Mesenchymal stem cell (in vitro differentiated cells and primary cell): Measurements from ENCODE around the gene MSLN.

Source experiments
- DNase-seq: peaks from one replicate; pipeline ENCODE4 v3.0.0-alpha.2; 2013
- H2AFZ ChIP-seq: one replicate; pipeline ENCODE4 v1.6.1; 2013; ENCODE audit warnings: low read depth, mild to moderate bottlenecking, control low read depth, inconsistent platforms, low read length, moderate library complexity
- H2AK5ac ChIP-seq: 2 replicates; pipeline ENCODE4 v1.6.1; 2013; ENCODE audit warnings: low read length, moderate library complexity, mild to moderate bottlenecking, inconsistent platforms; ENCODE audit not compliant: severe bottlenecking
- H2BK120ac ChIP-seq: one replicate; pipeline ENCODE4 v1.6.1; 2013; ENCODE audit warnings: low read depth, mild to moderate bottlenecking, inconsistent platforms, low read length, moderate library complexity
- H2BK12ac ChIP-seq, 2 experiments: one replicate each; pipeline ENCODE4 v1.6.1; 2013; ENCODE audit warnings: inconsistent platforms in 2 of 2, low read length in 2 of 2, mild to moderate bottlenecking in 2 of 2, moderate library complexity in 2 of 2, control low read depth in 1 of 2
- H2BK15ac ChIP-seq: one replicate; pipeline ENCODE4 v1.6.1; 2013; ENCODE audit warnings: mild to moderate bottlenecking, low read depth, inconsistent platforms; ENCODE audit not compliant: poor library complexity, severe bottlenecking
- H2BK5ac ChIP-seq: 2 replicates; pipeline ENCODE4 v1.6.1; 2013; ENCODE audit warnings: low read depth, mild to moderate bottlenecking, low read length, control low read depth, inconsistent platforms; ENCODE audit not compliant: poor library complexity, severe bottlenecking
- H3K14ac ChIP-seq, 2 experiments: one replicate each; pipeline ENCODE4 v1.6.1; 2013; ENCODE audit warnings: inconsistent platforms in 2 of 2, low read length in 2 of 2, control low read depth in 1 of 2, mild to moderate bottlenecking in 1 of 2, moderate library complexity in 1 of 2
- H3K18ac ChIP-seq, 2 experiments: one replicate each; pipeline ENCODE4 v1.6.1; 2013; ENCODE audit warnings: inconsistent platforms in 2 of 2, low read length in 2 of 2, control low read depth in 1 of 2, low read depth in 1 of 2, mild to moderate bottlenecking in 1 of 2
- H3K23ac ChIP-seq, 2 experiments: one replicate each; pipeline ENCODE4 v1.6.1; 2013; ENCODE audit warnings: inconsistent platforms in 2 of 2, low read length in 2 of 2, mild to moderate bottlenecking in 2 of 2, moderate library complexity in 2 of 2, control low read depth in 1 of 2
- H3K27ac ChIP-seq: 2 replicates; pipeline ENCODE4 v1.5.1; 2013; ENCODE audit warnings: mild to moderate bottlenecking, moderate library complexity, low read length, control low read depth, inconsistent platforms; ENCODE audit not compliant: poor library complexity, severe bottlenecking
- H3K27me3 ChIP-seq, 2 experiments: 2 replicates each; pipeline versions ENCODE4 v1.6.1 to v1.7.0; 2013; ENCODE audit warnings: low read length in 2 of 2, mild to moderate bottlenecking in 2 of 2, moderate library complexity in 2 of 2, control low read depth in 1 of 2, inconsistent platforms in 1 of 2; ENCODE audit not compliant: control insufficient read depth in 1 of 2, insufficient read depth in 1 of 2
- H3K36me3 ChIP-seq, 2 experiments: 2 replicates each; pipeline versions ENCODE4 v1.6.1 to v1.7.0; 2013; ENCODE audit warnings: low read length in 2 of 2, control low read depth in 1 of 2, inconsistent platforms in 1 of 2, low read depth in 1 of 2, mild to moderate bottlenecking in 1 of 2; ENCODE audit not compliant: insufficient read depth in 2 of 2, control insufficient read depth in 1 of 2
- H3K4ac ChIP-seq, 2 experiments: one replicate each; pipeline ENCODE4 v1.6.1; 2013; ENCODE audit warnings: inconsistent platforms in 2 of 2, low read length in 2 of 2, mild to moderate bottlenecking in 2 of 2, moderate library complexity in 2 of 2, control low read depth in 1 of 2, low read depth in 1 of 2
- H3K4me1 ChIP-seq: 2 replicates; pipeline ENCODE4 v1.6.1; 2013; ENCODE audit warnings: low read depth, low read length, control low read depth; ENCODE audit not compliant: control insufficient read depth, insufficient read depth
- H3K4me2 ChIP-seq: 2 replicates; pipeline ENCODE4 v1.6.1; 2013; ENCODE audit warnings: low read length, mild to moderate bottlenecking, inconsistent platforms; ENCODE audit not compliant: poor library complexity, severe bottlenecking
- H3K4me3 ChIP-seq, 2 experiments: 2 replicates each; pipeline versions ENCODE4 v1.5.1 to v1.7.0; 2013; ENCODE audit warnings: low read length in 2 of 2, mild to moderate bottlenecking in 2 of 2, control low read depth in 1 of 2, low read depth in 1 of 2; ENCODE audit not compliant: insufficient read depth in 1 of 2
- H3K79me1 ChIP-seq: replicated peaks from 2 replicates; pipeline ENCODE4 v1.6.1; 2013; ENCODE audit warnings: mild to moderate bottlenecking, control low read depth, low read length, inconsistent platforms; ENCODE audit not compliant: poor library complexity, severe bottlenecking
- H3K9ac ChIP-seq: 2 replicates; pipeline ENCODE4 v1.7.0; 2013; ENCODE audit warnings: mild to moderate bottlenecking, low read length, moderate library complexity
- H3K9me3 ChIP-seq: 2 replicates; pipeline ENCODE4 v1.7.0; 2013; ENCODE audit warnings: mild to moderate bottlenecking, low read length; ENCODE audit not compliant: control insufficient read depth
- H4K8ac ChIP-seq: one replicate; pipeline ENCODE4 v1.6.1; 2013; ENCODE audit warnings: inconsistent platforms, mild to moderate bottlenecking, low read length, moderate library complexity
- H4K91ac ChIP-seq: one replicate; pipeline ENCODE4 v1.6.1; 2013; ENCODE audit warnings: mild to moderate bottlenecking, low read length, inconsistent platforms
- WGBS: methylation state at CpG from one replicate; pipeline ENCODE4 v1.1.7; 2013; ENCODE audit warnings: mixed read lengths; 5-methylcytosine and 5-hydroxymethylcytosine counted together

The MSLN gene

DNA sequence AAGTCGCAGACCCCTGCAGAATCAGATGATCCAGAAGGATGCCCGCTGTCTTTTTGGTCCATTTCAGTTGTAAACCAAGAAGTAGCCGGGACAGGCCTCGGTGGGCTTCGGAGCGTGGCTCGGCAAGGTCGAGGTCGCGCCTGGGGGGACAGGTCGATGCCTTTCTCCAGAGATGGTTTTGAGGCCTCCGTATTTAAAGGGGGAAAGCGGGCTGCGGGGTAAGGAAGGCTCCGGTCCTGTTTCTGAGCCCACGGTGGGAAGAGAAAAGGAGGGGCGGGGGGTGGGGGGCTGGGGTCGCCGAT lies 47.5 kb downstream of the MSLN start:
- H3K36me3 ChIP-seq, result peaks cover 0 to 10% of the 10 kb centered on the region in 2 experiments
- peak overlapping the region; percentile 88 for H3K4me3 ChIP-seq
- peak overlapping the region; percentile 80 for H3K4me2 ChIP-seq
- H3K14ac ChIP-seq, result peak overlapping the region in 1 of 2 experiments; percentile 18
- H3K27ac ChIP-seq, result no peak overlapping the region
- H4K8ac ChIP-seq, result peak overlapping the region; percentile 95
- H3K9me3 ChIP-seq, result peaks cover 5% of the 10 kb centered on the region
- H3K18ac ChIP-seq, result peak overlapping the region; percentile 58 to 61
- H3K79me1 ChIP-seq, result peaks cover 6% of the 10 kb centered on the region
- H3K23ac ChIP-seq, result no peak overlapping the region
- WGBS, result 46% methylated on average over 17 of the region's 19 CpGs
- peak overlapping the region; percentile 72 for H2AFZ ChIP-seq
- H2AK5ac ChIP-seq, result no peak overlapping the region
- H2BK15ac ChIP-seq, result no peak overlapping the region
- H3K4me1 ChIP-seq, result peaks cover 11% of the 10 kb centered on the region
- DNase-seq, result no peak
- H4K91ac ChIP-seq, result peak overlapping the region; percentile 18
- peak overlapping the region; percentile 13 to 81 for H3K4ac ChIP-seq
- H2BK5ac ChIP-seq, result no peak overlapping the region
- peaks cover 6 to 11% of the 10 kb centered on the region in 2 experiments for H3K27me3 ChIP-seq
- peak overlapping the region; percentile 6 for H2BK120ac ChIP-seq
- H2BK12ac ChIP-seq, result no peak overlapping the region
- H3K9ac ChIP-seq, result peak overlapping the region; percentile 93

DNA sequence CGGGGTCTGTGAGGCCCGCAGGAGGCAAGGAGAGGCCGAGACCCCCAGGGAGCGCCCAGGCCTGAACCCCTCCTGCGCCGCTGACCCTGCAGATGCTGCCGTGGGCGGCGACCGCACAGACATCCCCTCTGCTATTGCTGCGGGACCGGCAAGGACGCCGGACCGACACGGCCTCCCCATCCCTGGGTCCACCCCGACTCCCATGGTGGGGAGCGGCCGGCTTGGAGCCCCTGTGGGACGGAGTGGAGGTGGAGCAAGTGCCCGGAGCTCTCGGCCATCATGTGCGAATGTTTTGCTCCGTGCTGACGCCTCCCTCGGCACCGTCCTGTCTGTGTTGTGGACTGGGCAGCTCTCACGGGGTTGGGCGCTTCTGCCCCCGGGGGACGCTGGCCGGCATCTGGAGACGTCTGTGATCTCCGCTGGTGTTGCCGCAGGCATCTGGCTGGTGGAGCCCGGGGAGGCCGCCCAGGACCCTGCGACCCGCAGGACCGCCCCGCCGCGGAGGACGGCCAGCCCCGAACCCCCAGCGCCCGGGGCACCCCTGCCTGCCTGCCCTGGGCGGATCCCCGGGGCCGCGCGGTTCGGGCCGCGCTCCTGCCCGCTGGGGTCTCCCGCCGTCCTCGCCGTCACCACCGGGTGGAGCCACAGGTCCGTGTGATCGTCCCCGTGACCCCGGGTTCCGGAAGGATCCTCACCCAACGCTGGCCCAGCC lies 52.8 kb downstream of the MSLN start:
- H3K23ac ChIP-seq, result no peak overlapping the region
- H3K9me3 ChIP-seq, result peaks cover 6% of the 10 kb centered on the region
- H2BK5ac ChIP-seq, result no peak overlapping the region
- H2BK12ac ChIP-seq, result no peak overlapping the region
- H3K9ac ChIP-seq, result peak overlapping the region; percentile 70
- H3K36me3 ChIP-seq, result peaks cover 0 to 4% of the 10 kb centered on the region in 2 experiments
- peaks cover 3% of the 10 kb centered on the region for H3K79me1 ChIP-seq
- H3K4me2 ChIP-seq, result peak overlapping the region; percentile 52
- peaks cover 17% of the 10 kb centered on the region for H3K4me1 ChIP-seq
- no peak overlapping the region for H3K27ac ChIP-seq
- no peak overlapping the region for H2BK15ac ChIP-seq
- H3K18ac ChIP-seq, result no peak overlapping the region
- H3K4me3 ChIP-seq, result peak overlapping the region in 1 of 2 experiments; percentile 59
- peak overlapping the region; percentile 54 for H2AFZ ChIP-seq
- peak overlapping the region; percentile 43 for H4K91ac ChIP-seq
- H3K14ac ChIP-seq, result no peak overlapping the region
- peak overlapping the region; percentile 56 for H4K8ac ChIP-seq
- H2AK5ac ChIP-seq, result no peak overlapping the region
- peak overlapping the region in 1 of 2 experiments; percentile 39 for H3K4ac ChIP-seq
- H2BK120ac ChIP-seq, result no peak overlapping the region
- peaks cover 10 to 40% of the 10 kb centered on the region in 2 experiments for H3K27me3 ChIP-seq
- WGBS, result 26% methylated on average over 67 of the region's 67 CpGs
- peak; percentile 14 for DNase-seq

DNA sequence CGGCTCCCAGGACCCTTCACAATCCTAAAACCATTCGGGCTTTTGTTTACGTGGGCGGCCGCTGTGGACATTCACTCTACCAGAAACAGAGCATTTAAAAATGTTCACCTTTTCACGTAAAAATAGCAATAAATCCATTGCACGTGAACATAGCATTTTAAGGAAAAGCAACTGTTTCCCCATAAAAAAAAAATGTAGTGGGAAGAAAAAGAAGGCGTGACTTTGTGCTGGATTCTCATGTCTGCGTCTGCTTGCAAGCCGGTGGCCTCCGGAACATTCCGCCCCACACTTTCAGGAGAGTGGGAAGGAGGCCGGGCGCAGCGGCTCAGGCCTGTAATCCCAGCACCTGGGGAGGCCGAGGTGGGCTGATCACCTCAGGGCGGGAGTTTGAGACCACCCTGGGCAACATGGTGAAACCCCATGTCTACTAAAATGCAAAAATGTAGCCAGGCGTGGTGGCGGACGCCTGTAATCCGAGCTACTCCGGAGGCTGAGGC lies 53.4 kb downstream of the MSLN start:
- Histone ChIP-seq H2AFZ (no peak overlapping the region), H2BK12ac (no peak overlapping the region), H3K9ac (peak overlapping the region; percentile 70), H3K4me2 (peak overlapping the region; percentile 52), H2AK5ac (no peak overlapping the region), H3K4ac (no peak overlapping the region), H3K4me1 (peaks cover 15% of the 10 kb centered on the region), H3K14ac (no peak overlapping the region), H3K23ac (no peak overlapping the region), H3K27me3 (peaks cover 10 to 45% of the 10 kb centered on the region in 2 experiments), H3K79me1 (no peaks in the 10 kb centered on the region), H4K91ac (no peak overlapping the region), H3K4me3 (peak overlapping the region in 1 of 2 experiments; percentile 59), H4K8ac (no peak overlapping the region), H3K36me3 (peaks cover 0 to 4% of the 10 kb centered on the region in 2 experiments), H3K18ac (no peak overlapping the region), H3K9me3 (peaks cover 11% of the 10 kb centered on the region), H2BK5ac (no peak overlapping the region), H2BK15ac (no peak overlapping the region), H3K27ac (no peak overlapping the region), H2BK120ac (no peak overlapping the region)
- WGBS, result 75% methylated on average over 18 of the region's 22 CpGs
- no peak for DNase-seq

DNA sequence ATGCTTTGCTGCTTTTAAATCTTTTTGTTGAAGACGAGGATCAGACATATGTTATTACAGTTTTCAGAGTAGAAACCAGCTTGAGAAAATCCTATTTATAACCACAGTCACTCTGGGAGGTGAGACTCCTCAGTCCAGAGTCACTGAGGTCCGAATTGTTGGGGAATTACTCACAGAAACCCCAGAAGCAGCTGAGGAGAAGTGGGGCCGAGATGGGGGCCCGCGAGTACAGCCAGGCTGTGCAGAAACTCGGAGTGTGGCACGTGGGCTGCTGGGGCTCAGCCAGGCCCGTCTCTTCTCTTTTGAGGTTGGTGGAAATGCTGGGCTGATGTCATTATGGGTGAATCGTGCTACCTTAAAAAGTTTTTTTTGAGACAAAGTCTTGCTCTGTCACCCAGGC lies 54.4 kb downstream of the MSLN start:
- 67% methylated on average over 9 of the region's 9 CpGs for WGBS
- Histone ChIP-seq H3K23ac (no peak overlapping the region), H4K91ac (no peak overlapping the region), H2BK12ac (no peak overlapping the region), H3K14ac (no peak overlapping the region), H2BK15ac (no peak overlapping the region), H3K9ac (no peak overlapping the region), H2BK120ac (no peak overlapping the region), H2AK5ac (no peak overlapping the region), H3K18ac (no peak overlapping the region), H2BK5ac (no peak overlapping the region), H3K4ac (no peak overlapping the region), H3K9me3 (peaks cover 11% of the 10 kb centered on the region), H3K4me3 (no peak overlapping the region), H3K27me3 (peaks cover 10 to 55% of the 10 kb centered on the region in 2 experiments), H4K8ac (no peak overlapping the region), H3K79me1 (no peaks in the 10 kb centered on the region), H2AFZ (no peak overlapping the region), H3K4me1 (peaks cover 15% of the 10 kb centered on the region), H3K27ac (no peak overlapping the region), H3K4me2 (no peak overlapping the region), H3K36me3 (peaks cover 0 to 4% of the 10 kb centered on the region in 2 experiments)
- peak; percentile 17 for DNase-seq
